ENCODE data around the gene RAP1A.
"Not testable (repeated sequence)": the region's sequence is repeated elsewhere in the genome, so short reads cannot be mapped to it uniquely, and the experiment has no call there.

RAP1A gene

GRCh38 chr1:111630567-111630966, 11.0 kb downstream of the RAP1A start:
- DNase-seq: no peak

- no peak for DNase-seq
Measured at GRCh38 chr1:111631502-111631901, 11.9 kb downstream of the RAP1A start.

- DNase-seq: not testable (repeated sequence)
Measured at GRCh38 chr1:111632771-111633170, 13.2 kb downstream of the RAP1A start.

GRCh38 chr1:111633736-111634247, 14.2 kb downstream of the RAP1A start:
- no peak for DNase-seq

DNA sequence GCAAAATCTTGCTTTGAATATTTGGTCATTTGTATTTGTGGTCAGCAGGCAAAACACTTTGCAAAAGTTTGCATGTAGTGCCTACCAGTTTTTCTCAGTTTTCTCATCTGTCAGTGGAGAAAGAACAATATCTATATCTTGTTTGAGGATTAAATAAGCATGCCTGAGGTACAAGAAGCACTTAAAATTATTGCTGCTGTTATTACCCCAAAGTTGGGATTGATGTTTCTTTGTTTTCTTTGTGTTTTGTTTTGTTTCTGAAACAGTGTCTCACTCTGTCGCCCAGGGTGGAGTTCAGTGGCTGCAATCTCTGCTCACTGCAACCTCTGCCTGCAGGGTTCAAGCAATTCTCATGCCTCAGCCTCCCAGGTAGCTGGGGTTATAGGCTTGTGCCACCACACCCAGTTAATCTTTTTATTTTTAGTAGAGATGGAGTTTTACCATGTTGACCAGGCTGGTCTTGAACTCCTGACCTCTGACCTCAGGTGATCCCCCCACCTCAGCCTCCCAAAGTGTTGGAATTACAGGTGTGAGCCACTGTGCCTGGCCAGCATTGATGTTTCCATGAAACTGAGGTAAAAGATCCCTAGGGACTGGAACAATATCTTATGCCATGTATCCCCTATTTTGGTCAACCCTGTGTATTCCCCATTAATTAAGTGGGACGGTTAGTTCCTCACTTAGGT, 15.9 kb downstream of the RAP1A start:
- DNase-seq: no peak

GRCh38 chr1:111638320-111638719, 18.7 kb downstream of the RAP1A start:
- DNase-seq: no peak

DNA sequence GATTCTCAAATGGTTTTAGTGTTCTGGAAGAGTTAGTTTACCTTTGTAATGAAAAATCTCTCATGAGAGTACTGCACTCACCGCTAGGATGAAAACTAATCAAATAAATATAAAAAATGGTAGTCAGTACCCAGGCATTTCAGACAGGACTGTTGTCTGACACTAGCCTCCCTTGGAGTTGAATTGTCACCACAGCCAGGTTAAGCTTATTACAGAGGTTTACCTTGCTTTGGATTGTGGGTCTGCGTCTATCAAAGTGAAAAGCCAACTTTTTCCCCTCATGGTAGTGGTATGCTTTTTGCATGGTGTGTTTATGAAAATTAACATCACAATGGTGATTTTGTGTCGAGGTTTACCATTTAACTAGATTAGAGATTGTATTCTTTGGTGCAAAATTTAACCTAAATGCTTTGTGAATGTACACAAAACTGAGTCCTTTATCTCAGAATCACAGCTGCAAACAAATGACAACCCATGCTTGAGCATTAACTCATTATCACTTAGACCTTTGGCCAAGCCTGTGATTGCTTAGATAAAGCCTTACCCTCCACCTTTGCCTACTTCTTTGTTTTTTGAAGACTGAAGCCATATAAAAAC, 20.1 kb downstream of the RAP1A start:
- DNase-seq: no peak

DNA sequence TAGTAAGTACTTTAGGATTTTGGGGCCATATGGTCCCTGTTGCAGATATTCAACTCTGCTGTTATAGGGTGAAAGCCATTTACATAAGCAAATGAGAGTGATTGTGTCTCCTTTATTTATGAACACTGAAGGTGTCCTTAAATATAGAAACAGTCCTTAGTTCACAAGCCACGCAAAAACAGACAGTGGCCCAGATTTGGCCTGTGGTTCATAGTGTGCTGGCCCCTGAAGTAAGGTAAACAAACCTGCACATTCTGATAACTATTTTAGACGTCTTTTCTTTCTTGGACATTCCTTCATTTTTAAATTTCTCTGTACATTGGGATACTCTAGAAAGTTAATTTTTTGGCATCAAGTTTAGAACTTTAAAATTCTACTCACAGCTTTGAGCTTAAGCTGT, 23.5 kb downstream of the RAP1A start:
- DNase-seq: no peak

DNA sequence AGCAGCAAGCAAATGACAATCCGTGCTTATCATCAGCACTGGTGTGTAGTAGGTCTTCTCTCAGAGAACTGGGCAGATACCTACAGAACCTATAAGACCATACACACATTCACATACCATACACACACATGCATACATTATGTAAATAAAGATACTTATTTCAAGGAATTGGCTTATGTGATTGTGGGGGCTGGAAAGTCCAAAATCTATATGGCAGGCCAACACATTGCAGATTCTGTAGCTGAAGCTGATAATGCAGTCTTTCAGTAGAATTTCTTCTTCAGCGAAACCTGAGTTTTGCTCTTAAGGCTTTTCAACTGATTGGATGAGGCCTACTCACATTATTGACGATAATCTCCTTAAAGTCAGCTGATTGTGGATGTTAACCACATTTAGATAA, 24.1 kb downstream of the RAP1A start:
- DNase-seq: no peak

GRCh38 chr1:111644506-111644905, 24.9 kb downstream of the RAP1A start:
- DNase-seq: no peak

GRCh38 chr1:111647736-111648135, 28.1 kb downstream of the RAP1A start:
- DNase-seq: no peak

- DNase-seq: no peak
Measured at GRCh38 chr1:111648806-111649205, 29.2 kb downstream of the RAP1A start.

DNA sequence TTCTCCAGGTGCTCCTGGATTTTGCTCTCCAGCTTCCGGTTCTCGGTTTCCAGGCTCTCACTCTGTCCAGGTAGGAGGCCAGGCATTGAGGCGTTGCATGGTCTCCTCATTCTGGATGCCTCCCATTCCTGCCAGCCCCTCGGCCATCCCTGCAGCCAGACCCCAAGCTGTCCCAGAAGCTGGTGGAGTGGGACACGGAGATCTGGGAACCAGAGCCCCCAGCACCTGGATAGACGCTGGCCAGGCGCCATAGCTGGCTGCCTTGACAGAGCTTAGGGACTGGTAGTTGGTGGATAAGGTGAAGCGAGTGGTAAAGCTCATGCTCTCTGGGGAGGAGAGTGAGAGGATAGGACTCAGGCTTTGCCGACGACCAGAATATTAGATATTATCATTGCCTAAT, 29.6 kb downstream of the RAP1A start:
- DNase-seq: no peak

GRCh38 chr1:111649648-111650047, 30.1 kb downstream of the RAP1A start:
- DNase-seq: no peak

- no peak for DNase-seq
Measured at GRCh38 chr1:111653709-111654108, 34.1 kb downstream of the RAP1A start.

- no peak for DNase-seq
Measured at GRCh38 chr1:111654839-111655238, 35.2 kb downstream of the RAP1A start.

GRCh38 chr1:111656086-111657017, 36.8 kb downstream of the RAP1A start:
- no peak for DNase-seq

- no peak for DNase-seq
Measured at GRCh38 chr1:111658622-111659021, 39.0 kb downstream of the RAP1A start.

- no peak for DNase-seq
Measured at GRCh38 chr1:111660204-111661150, 40.9 kb downstream of the RAP1A start.

DNA sequence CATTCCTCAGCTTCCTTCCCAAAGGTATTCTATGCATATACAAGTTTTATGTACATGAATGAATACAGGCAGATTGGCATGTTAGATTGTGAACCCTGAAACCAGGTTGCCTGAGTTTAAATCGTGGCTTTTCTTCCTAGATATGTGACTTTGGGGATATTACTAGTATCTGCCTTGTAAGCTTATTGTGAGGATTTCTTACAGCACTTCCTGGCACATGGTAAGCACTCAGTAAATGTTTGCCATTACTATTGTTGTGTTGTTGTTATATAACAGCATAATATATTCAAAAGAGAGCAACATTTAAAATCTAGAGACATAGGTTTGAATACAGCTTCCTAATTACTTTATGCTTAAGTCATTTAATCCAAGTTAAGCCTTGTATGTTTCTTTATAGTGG, 45.1 kb downstream of the RAP1A start:
- no peak for DNase-seq

DNA sequence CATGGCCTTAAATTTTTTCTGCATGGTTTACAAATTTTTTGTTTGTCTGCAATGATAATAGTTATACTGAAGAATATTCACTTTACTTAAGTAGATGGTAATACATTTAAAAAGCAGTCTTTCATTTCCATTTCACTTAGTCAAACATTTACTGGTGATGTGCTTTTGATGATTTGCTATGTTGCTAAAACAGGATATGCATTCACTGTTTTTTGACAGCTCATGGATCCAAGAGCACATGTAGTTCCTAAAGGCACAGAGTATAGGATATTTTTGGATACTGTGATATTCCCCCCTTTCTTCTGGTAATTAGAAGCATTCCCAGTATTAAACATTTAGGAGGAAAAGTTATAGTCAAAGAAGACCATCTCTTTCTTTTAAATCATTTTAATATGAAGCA, 45.9 kb downstream of the RAP1A start:
- no peak for DNase-seq

- no peak for DNase-seq
Measured at GRCh38 chr1:111666828-111667227, 47.2 kb downstream of the RAP1A start.

Data from activated CD4-positive, CD25-positive, alpha-beta regulatory T cell treated with anti-CD3 and anti-CD28 coated beads, Interleukin-2, amount 50 U/mL, for 72 hours (primary cell).